Keratinocyte (primary cell): ENCODE results near the gene DIP2C. TPM values are rescaled to one million over a fixed set of nuclear protein-coding genes. Genes with fewer than 3 reads are reported as not detected.
A peak's percentile ranks its signal among the peaks of the same experiment; 100 is the strongest.

ENCODE experiments used
- DNase-seq: peaks from one replicate; pipeline ENCODE4 v3.0.0-alpha.2; 2011; ENCODE audit warnings: low read depth, missing footprints, low spot score
- FAIRE-seq: peaks from 2 replicates; lab custom pipeline; 2011; peaks lifted over from hg19 to GRCh38; lab: Jason Lieb, UNC
- H2AFZ ChIP-seq: 2 replicates; pipeline ENCODE4 v1.6.0; 2012; ENCODE audit warnings: low read length, control low read depth, inconsistent platforms; ENCODE audit not compliant: control insufficient read depth
- H3K27ac ChIP-seq: 2 replicates; pipeline ENCODE4 v1.5.1; 2011; ENCODE audit warnings: low read length; ENCODE audit not compliant: control insufficient read depth, insufficient read depth
- H3K27me3 ChIP-seq: 3 replicates; pipeline ENCODE4 v1.6.0; 2011; ENCODE audit warnings: low read length; ENCODE audit not compliant: control insufficient read depth, insufficient read depth; ENCODE audit errors: extremely low read depth
- H3K36me3 ChIP-seq, 2 experiments: 2 replicates in 1 of 2; 3 replicates in 1 of 2; pipeline ENCODE4 v1.5.1; 2011; ENCODE audit warnings: low read length in 2 of 2, mild to moderate bottlenecking in 1 of 2; ENCODE audit not compliant: control insufficient read depth in 2 of 2, insufficient read depth in 2 of 2; ENCODE audit errors: extremely low read depth in 1 of 2
- H3K4me1 ChIP-seq: 3 replicates; pipeline ENCODE4 v1.5.1; 2011; ENCODE audit warnings: low read length; ENCODE audit not compliant: control insufficient read depth, insufficient read depth; ENCODE audit errors: extremely low read depth
- H3K4me2 ChIP-seq: 3 replicates; pipeline ENCODE4 v1.6.0; 2011; ENCODE audit warnings: low read depth, low read length; ENCODE audit not compliant: control insufficient read depth, insufficient read depth; ENCODE audit errors: extremely low read depth
- H3K4me3 ChIP-seq, 3 experiments: fragments of 200-600 bp in 1 of 3; sonication (generic) in 1 of 3; 2 replicates in 2 of 3; 3 replicates in 1 of 3; pipeline ENCODE4 v1.5.1; 2011 to 2016; ENCODE audit warnings: low read length in 3 of 3, mild to moderate bottlenecking in 3 of 3, control low read depth in 2 of 3, inconsistent platforms in 1 of 3, low read depth in 1 of 3, mixed read lengths in 1 of 3, mixed run types in 1 of 3, moderate library complexity in 1 of 3; ENCODE audit not compliant: control insufficient read depth in 2 of 3, insufficient read depth in 2 of 3; ENCODE audit errors: extremely low read depth in 1 of 3
- H3K79me2 ChIP-seq: 2 replicates; pipeline ENCODE4 v1.6.0; 2012; ENCODE audit warnings: low read length; ENCODE audit not compliant: control insufficient read depth, insufficient read depth
- H3K9ac ChIP-seq: 3 replicates; pipeline ENCODE4 v1.6.0; 2011; ENCODE audit warnings: low read length; ENCODE audit not compliant: control insufficient read depth, insufficient read depth; ENCODE audit errors: extremely low read depth
- H3K9me1 ChIP-seq: 3 replicates; pipeline ENCODE4 v1.6.0; 2011; ENCODE audit warnings: low read length; ENCODE audit not compliant: control insufficient read depth, insufficient read depth; ENCODE audit errors: extremely low read depth
- H3K9me3 ChIP-seq: 2 replicates; pipeline ENCODE4 v1.5.1; 2012; ENCODE audit warnings: low read depth, low read length; ENCODE audit not compliant: control insufficient read depth
- H4K20me1 ChIP-seq: 3 replicates; pipeline ENCODE4 v1.6.0; 2011; ENCODE audit warnings: low read length; ENCODE audit not compliant: control insufficient read depth, insufficient read depth; ENCODE audit errors: extremely low read depth
- EZH2 ChIP-seq: IDR thresholded peaks from one replicate; pipeline ENCODE4 v1.6.1; 2012; ENCODE audit warnings: inconsistent platforms, mild to moderate bottlenecking, low read length, moderate library complexity
- dilution Hi-C: fragments of 300-500 bp; cut with MboI; formaldehyde crosslinking; loops from one replicate; pipeline ENCODE4 v1.7.0; 2020; ENCODE audit warnings: low sequenced_read_pairs; ENCODE audit not compliant: extremely low pct_ligation_motif_present
- polyA plus RNA-seq, 5 experiments: library from polyadenylated mRNA; depleted of rRNA in 3 of 5; stranded (reverse) in 3 of 5; stranded (forward) in 1 of 5; unstranded in 1 of 5; fragments of >200 nt; gene quantifications; 1 replicate in 1 of 5; 2 replicates in 3 of 5; 3 replicates in 1 of 5; pipeline versions ENCODE4 v1.2.1 to v1.2.3, GENCODE V29; 2011 to 2012; ENCODE audit warnings: missing spikeins in 2 of 5, low read depth in 1 of 5, low replicate concordance in 1 of 5
- TF ChIP-seq, protein P1 (sequence below), 3 experiments: IDR thresholded peaks in 1 of 3; conservative IDR thresholded peaks in 1 of 3; optimal IDR thresholded peaks in 1 of 3; 2 replicates in 2 of 3; 3 replicates in 1 of 3; pipeline versions ENCODE3 to v1.5.1; 2011; ENCODE audit warnings: low read length in 3 of 3, mild to moderate bottlenecking in 3 of 3, moderate library complexity in 2 of 3, control low read depth in 1 of 3, inconsistent platforms in 1 of 3; ENCODE audit not compliant: insufficient read depth in 2 of 3; ENCODE audit errors: extremely low read depth in 1 of 3

The DIP2C gene
- polyA plus RNA-seq, 1 donor (not counting 4 experiments of a cell fraction or from before 2014, with no cell fraction given), result 1.3 TPM

DNA sequence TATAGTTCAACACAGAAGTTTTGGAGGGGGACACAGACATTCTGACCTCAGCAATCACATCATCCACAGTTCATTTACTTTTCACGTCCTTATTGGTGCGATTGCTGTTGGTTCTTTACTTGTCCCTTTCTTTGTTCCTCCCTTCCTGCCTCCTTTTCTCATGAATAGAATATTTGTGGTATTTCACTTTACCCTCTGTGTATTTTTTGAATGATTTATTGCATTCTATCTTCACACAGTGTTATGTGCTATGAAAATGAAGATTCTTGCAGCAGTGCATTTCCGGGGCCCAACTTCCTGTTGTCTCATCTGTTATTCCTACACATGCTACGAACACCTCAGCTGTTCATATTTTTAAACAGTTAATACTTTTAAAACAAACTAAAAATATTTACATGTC is 374.6 kb downstream of the DIP2C start:
- TF ChIP-seq, protein P1, sequence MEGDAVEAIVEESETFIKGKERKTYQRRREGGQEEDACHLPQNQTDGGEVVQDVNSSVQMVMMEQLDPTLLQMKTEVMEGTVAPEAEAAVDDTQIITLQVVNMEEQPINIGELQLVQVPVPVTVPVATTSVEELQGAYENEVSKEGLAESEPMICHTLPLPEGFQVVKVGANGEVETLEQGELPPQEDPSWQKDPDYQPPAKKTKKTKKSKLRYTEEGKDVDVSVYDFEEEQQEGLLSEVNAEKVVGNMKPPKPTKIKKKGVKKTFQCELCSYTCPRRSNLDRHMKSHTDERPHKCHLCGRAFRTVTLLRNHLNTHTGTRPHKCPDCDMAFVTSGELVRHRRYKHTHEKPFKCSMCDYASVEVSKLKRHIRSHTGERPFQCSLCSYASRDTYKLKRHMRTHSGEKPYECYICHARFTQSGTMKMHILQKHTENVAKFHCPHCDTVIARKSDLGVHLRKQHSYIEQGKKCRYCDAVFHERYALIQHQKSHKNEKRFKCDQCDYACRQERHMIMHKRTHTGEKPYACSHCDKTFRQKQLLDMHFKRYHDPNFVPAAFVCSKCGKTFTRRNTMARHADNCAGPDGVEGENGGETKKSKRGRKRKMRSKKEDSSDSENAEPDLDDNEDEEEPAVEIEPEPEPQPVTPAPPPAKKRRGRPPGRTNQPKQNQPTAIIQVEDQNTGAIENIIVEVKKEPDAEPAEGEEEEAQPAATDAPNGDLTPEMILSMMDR (optimal IDR thresholded peaks at IDR 0.05 in 1 of 3, IDR thresholded peaks at IDR 0.05 in 1 of 3, conservative IDR thresholded peaks at IDR 0.05 in 1 of 3; ENCODE audit: extremely low read depth in 1 of 3, insufficient read depth in 2 of 3, low read length in 3 of 3), result no peak
- TF ChIP-seq EZH2, result no peak
- Histone ChIP-seq H3K79me2 (no peaks in the 10 kb centered on the region), H3K27ac (no peak overlapping the region), H3K4me3 (no peak overlapping the region), H3K4me2 (no peak overlapping the region), H3K9me3 (no peaks in the 10 kb centered on the region), H3K9me1 (no peaks in the 10 kb centered on the region), H3K4me1 (no peaks in the 10 kb centered on the region), H2AFZ (no peak overlapping the region), H3K36me3 (no peaks in the 10 kb centered on the region), H4K20me1 (no peaks in the 10 kb centered on the region), H3K9ac (no peak overlapping the region), H3K27me3 (no peaks in the 10 kb centered on the region)
- DNase-seq (no peak), FAIRE-seq (peak; percentile 44)
- dilution Hi-C loops, result no loop called here

DNA sequence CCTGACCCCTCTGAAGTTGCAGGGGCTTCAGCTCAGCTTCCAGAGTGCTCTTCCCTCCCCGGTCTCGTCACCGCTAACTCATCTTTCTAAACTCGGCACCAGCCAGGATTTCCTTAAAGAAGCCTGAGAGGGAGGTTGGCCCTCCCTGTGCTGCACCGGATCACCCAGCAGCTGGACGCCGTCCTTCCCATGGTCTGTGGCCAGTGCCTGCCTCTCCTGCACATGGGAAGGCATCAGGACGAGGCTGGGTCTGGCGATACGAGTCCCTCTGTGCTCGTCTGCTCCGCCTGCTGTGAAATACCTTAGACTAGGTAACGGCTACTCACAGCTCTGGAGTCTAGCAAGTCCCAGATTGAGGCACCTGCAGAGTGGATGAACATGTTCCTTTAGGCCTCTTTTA is 375.1 kb downstream of the DIP2C start:
- DNase-seq, result no peak
- no peak for TF ChIP-seq EZH2
- TF ChIP-seq, protein P1 (optimal IDR thresholded peaks at IDR 0.05 in 1 of 3, IDR thresholded peaks at IDR 0.05 in 1 of 3, conservative IDR thresholded peaks at IDR 0.05 in 1 of 3; ENCODE audit: extremely low read depth in 1 of 3, insufficient read depth in 2 of 3, low read length in 3 of 3), result no peak
- no peaks in the 10 kb centered on the region for H3K27me3 ChIP-seq
- FAIRE-seq, result no peak
- H2AFZ ChIP-seq, result no peak overlapping the region
- no peaks in the 10 kb centered on the region for H3K4me1 ChIP-seq
- H3K9me3 ChIP-seq, result no peaks in the 10 kb centered on the region
- no peak overlapping the region for H3K9ac ChIP-seq
- no peaks in the 10 kb centered on the region for H3K9me1 ChIP-seq
- no peaks in the 10 kb centered on the region for H3K36me3 ChIP-seq
- H3K27ac ChIP-seq, result no peak overlapping the region
- H3K4me3 ChIP-seq, result no peak overlapping the region
- no peak overlapping the region for H3K4me2 ChIP-seq
- H4K20me1 ChIP-seq, result no peaks in the 10 kb centered on the region
- dilution Hi-C loops, result no loop called here
- no peaks in the 10 kb centered on the region for H3K79me2 ChIP-seq
